Gastroesophageal sphincter (tissue), 3 donors: ENCODE results near the gene SORBS1.

Experiments used
- POLR2A ChIP-seq, 2 donors: fragments of 450-650 bp; IDR thresholded peaks; one replicate each; pipeline ENCODE4 v1.6.1; 2017; ENCODE audit warnings: antibody characterized with exemption in 2 of 2, mild to moderate bottlenecking in 2 of 2, moderate library complexity in 1 of 2
- POLR2AphosphoS5 ChIP-seq: sonication (generic); formaldehyde crosslinking; IDR thresholded peaks from one replicate; pipeline ENCODE4 v1.6.1; 2017; ENCODE audit warnings: antibody characterized with exemption
- TF ChIP-seq, protein P1 (sequence below), 4 experiments: fragments of 200-600 bp in 2 of 4; fragments of 450-650 bp in 2 of 4; sonication (generic) in 1 of 4; IDR thresholded peaks; one replicate each; pipeline ENCODE4 v1.5.1; 2017 to 2019; ENCODE audit warnings: antibody characterized with exemption in 4 of 4, mild to moderate bottlenecking in 2 of 4, moderate library complexity in 2 of 4

DNA sequence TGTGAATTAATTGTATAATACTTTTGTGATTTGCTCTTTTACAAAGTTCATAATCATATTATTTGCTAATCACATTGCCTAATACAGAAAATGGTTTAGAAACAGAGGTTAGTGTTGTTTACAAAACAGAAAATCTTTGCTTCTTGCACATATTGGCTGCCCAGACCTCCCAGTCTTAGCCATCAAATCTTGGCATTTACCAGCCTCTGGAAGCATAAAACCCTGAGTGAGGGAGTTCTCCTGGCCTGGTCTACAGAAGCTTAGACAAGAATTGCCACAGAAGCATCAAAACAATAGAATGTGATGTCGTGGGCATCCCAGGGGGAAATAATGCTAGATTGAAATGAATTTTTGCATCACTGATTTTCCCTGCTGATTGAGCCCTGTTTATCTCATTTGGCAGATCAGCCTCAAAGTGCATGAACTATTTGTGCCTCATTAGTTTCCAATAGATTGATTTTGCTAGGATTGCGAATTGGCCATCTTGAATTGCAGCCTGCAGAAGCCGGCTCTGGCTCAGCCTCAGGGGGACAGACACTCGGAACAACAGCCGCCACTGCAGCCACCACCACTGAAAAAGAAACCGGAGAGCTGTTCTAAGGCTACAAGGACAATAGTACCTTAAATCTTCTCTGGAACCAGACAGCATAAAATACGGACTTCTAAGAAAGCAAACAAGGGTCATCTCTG is 11.1 kb upstream of the SORBS1 start:
- TF ChIP-seq, protein P1, sequence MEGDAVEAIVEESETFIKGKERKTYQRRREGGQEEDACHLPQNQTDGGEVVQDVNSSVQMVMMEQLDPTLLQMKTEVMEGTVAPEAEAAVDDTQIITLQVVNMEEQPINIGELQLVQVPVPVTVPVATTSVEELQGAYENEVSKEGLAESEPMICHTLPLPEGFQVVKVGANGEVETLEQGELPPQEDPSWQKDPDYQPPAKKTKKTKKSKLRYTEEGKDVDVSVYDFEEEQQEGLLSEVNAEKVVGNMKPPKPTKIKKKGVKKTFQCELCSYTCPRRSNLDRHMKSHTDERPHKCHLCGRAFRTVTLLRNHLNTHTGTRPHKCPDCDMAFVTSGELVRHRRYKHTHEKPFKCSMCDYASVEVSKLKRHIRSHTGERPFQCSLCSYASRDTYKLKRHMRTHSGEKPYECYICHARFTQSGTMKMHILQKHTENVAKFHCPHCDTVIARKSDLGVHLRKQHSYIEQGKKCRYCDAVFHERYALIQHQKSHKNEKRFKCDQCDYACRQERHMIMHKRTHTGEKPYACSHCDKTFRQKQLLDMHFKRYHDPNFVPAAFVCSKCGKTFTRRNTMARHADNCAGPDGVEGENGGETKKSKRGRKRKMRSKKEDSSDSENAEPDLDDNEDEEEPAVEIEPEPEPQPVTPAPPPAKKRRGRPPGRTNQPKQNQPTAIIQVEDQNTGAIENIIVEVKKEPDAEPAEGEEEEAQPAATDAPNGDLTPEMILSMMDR (IDR thresholded peaks at IDR 0.05) = no peak
- TF ChIP-seq POLR2AphosphoS5 (no peak), POLR2A (IDR thresholded peaks at IDR 0.05) (no peak)
